GM19035 (cell line): ENCODE results near the gene TENM4.

Source experiments
- ATAC-seq: cut with Tn5 transposase; IDR thresholded peaks from one replicate; pipeline ENCODE4 v1.9.1; 2021; ENCODE audit not compliant: unreplicated experiment

TENM4 gene

DNA sequence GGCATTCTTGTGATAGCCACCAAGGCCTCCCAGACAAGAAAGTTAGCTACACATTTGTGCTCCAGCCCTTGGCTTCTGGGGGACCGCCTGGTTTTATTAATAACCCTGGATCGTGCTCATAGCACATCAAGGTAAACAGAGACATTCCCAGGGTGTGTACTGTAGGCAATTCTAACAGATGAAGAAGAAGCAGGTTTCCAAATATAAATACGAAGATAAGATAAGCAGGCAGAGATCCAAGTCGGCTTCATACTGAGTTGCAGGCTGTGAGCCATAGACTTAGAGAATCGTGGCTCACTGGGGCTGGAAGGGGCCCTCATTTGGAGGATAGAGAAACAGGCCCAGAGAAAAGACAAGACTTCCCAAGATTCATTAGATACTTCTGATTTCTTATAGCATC lies 131.4 kb downstream of the TENM4 start:
- no peak for ATAC-seq

DNA sequence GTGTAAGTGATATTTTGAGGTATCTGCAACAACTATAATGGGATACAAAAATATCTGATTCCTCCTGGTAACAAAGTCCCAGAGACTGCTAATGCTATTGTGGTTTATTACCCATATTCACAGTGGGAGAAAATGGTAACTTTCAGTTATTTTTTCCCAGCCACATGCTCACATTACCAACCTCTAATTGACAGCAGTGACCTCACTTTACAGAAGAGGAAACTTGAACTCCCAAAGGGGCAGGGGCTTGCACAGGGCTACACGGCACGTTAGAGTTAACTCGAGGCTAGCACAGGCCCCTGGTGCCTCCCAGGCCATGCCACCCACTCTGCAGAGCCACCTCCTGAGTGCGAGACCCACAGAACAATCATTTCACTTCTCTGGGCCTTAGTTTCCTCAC lies 132.4 kb downstream of the TENM4 start:
- ATAC-seq = no peak

GRCh38 chr11:79304599-79305212 lies 136.1 kb downstream of the TENM4 start:
- no peak for ATAC-seq

DNA sequence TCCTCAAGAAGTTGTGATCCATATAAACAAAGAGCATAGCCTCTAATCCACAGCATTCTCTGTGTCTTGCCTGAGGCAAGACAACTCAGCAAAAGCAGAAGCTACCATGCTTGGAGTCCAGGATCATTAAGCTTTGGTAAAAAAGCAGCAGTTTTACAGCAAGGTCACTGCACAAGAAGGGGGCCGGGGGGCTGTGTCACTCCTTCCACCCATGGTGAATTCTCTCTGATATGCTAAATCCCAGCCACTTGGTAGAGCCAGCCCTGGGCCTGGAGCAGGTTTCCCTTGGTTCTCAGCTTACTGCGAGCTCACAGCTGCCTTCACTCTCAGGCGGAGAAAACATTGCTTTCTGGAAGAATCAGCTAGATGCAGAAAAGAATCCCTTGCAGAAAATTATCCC lies 144.7 kb downstream of the TENM4 start:
- no peak for ATAC-seq

DNA sequence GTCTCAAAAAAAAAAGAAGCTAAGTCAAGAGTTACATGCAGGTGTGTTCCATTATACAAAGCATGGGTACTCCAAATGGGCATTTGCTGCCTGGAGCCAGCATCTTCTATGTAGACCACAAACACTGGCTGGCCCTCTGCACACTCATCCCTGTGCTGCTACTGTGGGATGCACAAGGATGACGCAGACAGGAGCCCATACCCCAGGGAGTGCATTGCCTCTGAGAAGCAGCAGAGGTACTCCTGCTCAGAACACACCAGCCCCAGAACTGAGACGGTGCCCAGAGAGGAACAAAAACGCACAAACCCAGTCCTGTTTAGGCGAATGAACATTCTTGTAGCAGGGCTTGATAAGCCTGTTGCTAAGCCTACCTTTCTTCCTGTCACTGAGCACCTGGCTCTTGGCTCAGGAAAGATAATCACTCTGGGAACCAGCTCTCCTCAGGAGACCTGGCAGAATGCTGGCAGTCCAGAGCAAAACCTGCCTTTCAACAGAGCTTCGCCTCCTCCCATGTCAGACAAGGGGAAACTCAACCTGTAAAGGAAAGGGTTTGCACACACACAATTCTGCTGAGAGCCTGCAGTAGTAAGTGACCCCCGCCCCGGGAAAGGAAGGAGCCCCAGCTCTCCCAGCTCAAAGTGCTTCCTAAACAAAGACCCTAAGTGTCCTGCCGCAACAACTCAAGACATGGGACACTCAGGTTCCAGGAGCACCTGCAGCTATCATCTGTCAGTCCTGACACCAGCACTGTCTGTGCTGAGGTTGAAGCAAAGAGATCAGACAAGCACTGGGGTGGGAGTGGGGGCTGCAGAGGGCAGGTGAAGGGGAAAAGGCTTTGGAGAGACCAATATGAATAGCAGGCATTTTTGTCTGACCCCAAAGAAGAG lies 145.7 kb downstream of the TENM4 start:
- no peak for ATAC-seq

GRCh38 chr11:79291948-79292347 lies 148.9 kb downstream of the TENM4 start:
- no peak for ATAC-seq

- ATAC-seq = no peak
Measured at GRCh38 chr11:79290761-79291160, 150.1 kb downstream of the TENM4 start.

DNA sequence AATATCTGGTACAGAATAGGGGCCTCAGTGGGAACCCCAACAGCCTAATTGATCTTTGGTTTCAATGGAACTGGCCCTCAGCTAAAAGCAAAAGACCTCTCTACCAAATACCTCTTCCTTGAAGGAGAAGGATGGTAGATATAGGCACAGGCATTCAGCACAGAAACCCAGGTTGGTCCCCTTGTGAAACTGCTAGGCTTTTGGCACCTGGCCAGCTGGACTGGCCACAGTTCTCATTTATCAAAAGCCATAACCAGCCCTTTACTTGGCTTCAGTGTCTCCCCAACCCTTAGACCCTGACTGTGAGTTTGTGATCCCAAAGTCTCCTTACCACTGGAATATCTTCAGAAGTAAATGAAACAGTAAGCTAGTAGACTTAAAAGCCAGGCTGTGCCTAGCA lies 152.9 kb downstream of the TENM4 start:
- no peak for ATAC-seq

- ATAC-seq = no peak
Measured at GRCh38 chr11:79285756-79286155, 155.1 kb downstream of the TENM4 start.

DNA sequence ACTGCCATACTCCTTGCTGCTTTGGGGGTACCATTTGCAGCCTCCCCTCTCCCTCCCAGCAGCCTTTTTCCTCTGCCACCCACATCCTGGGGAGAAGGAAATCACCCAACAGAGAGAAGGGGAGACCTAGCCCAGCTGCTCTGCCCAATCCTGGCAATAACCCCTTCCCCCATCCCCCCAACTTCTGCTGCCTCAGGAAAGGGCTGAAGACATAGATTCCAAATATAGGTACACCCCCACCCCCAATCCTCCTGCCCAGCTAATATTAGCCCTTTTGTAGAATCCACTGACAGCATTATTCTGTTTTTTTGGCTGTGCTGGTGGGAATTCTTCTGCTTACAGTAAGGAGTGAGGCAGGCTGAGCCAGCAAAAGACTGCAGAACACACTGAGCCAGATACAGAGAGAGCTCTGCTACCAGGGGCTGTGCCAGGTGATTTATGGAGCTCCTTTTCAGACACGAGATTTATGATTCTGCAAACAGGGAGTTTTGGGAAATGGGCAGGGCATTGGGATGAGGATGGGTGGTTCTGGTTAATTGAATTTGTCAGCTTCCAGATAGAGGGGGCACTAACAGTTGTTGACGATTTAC lies 164.0 kb downstream of the TENM4 start:
- no peak for ATAC-seq

GRCh38 chr11:79274636-79275331 lies 166.0 kb downstream of the TENM4 start:
- ATAC-seq = no peak

GRCh38 chr11:79273781-79274180 lies 167.0 kb downstream of the TENM4 start:
- ATAC-seq = no peak

DNA sequence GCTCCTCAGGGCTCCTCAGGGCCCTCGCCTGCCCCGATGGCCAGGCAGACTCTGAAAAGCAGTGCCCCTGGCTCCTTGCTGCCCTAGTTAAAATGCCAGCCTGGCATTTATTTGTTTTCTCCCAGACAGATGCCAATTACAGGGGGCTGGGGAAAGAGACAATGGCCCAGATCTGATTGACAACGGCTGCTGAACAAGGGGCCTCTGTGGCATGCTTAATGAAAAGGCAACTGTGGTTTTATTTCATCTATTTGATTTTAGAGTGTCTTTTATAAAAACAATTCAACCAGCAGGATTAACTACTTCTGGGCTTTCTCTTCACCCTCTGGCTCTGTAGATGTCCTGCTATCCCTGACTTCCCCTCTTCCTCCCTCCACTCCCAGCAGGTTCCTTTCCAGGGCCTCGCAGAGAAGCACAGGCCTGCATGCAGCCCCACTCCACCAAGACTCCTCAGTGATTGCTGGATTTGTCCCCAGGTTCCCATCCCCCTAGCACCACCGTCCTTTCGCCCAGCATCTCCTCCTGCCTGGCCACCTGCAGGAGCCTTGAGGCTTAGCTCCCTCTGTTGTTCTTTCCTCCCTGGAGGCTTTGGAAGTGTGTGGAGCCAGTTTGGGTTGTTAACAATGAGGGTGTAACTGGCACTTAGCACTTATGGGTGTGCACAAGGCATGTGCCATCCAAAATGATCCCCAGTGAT lies 171.1 kb downstream of the TENM4 start:
- ATAC-seq = no peak

DNA sequence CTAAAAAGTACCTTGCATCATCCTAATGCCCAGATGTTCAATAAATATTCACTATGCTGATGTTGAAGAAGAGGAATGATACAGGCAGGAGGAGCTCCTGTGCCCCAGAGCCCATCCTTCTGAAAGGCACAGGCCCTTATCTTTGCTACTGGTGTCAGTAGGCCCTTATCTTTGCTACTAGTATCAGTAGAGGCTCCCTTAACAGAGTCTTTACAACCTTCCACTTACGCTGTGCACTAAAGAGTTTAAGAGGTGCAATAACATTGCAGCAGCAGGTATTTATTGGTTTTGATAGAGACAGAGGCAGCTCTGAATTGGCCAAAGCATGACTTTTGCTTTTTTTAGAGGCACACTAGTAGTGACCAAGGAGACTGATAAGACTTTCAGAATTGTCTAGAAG lies 174.4 kb downstream of the TENM4 start:
- ATAC-seq = no peak

GRCh38 chr11:79265756-79266322 lies 175.0 kb downstream of the TENM4 start:
- ATAC-seq = no peak

GRCh38 chr11:79264284-79264683 lies 176.5 kb downstream of the TENM4 start:
- ATAC-seq = no peak

DNA sequence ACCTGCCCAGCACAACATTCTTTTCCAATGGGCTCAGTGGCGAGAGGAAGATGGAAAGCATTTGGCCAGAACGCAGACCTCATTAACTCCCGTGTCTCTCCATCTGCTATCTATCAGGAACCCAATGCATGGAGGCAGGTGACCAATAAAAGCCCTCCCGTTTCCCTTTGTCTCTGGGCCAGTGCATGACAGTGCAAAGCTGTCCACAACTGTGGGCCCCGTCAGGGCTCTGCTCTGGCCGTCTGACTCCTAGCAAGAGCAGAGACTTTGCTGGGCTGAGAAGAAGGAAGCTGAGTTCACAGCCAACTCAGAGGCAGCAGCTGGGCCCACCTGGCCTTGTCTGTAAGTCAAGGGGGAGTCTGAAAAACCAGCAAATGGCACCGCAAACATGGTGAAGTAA lies 177.8 kb downstream of the TENM4 start:
- ATAC-seq = no peak

DNA sequence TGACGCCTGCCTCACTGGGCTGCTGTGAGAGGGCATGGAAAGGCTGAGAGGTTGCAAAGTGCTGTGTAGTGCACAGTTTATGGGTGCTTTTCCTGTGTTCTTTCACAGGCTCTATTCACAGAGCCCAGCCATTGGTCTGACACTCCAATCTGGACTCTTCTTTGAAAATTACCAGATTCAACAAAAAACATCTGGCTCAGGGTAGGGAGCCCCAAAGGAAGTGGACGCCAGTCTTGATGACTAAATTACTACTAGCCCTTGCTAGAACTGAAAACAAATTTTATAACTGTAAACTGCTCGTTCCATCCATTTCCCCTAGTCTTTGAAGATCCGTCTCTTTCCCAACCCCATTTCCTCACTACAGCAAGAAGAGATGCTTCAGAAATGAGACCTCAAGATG lies 178.6 kb downstream of the TENM4 start:
- no peak for ATAC-seq

- ATAC-seq = no peak
Measured at GRCh38 chr11:79261684-79262083, 179.1 kb downstream of the TENM4 start.

GRCh38 chr11:79259800-79260199 lies 181.0 kb downstream of the TENM4 start:
- ATAC-seq = no peak

DNA sequence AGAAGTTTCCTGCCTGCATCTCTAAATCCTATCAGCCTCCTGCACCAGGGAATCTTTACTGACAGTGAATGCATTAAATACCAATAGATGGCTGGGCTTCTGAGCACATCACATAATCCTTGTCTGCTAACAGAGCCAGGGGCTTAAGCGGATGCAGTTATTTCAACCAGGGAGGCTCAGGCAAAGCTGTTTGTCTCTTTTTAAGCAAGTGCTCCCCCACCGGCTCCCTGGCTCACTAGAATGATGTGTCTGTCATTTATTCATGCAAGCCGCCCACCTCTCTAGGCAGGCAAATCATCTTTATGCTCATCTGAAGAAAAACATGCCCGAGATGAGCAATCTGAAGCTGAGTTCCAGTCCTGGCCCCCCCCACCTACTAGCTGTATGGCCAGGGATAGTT lies 182.3 kb downstream of the TENM4 start:
- no peak for ATAC-seq
